ENCODE measurements around the gene KAZN.

The KAZN gene

GRCh38 chr1:14841456-14841855, 243.0 kb downstream of the KAZN start:
- no peak for DNase-seq (ENCODE audit: extremely low read depth, low read depth)
- no peak for TF ChIP-seq CTCF (IDR thresholded peaks at IDR 0.05; ENCODE audit: low read depth, low read length)

GRCh38 chr1:14841951-14842350, 243.5 kb downstream of the KAZN start:
- DNase-seq (ENCODE audit: extremely low read depth, low read depth) = no peak
- TF ChIP-seq CTCF (IDR thresholded peaks at IDR 0.05; ENCODE audit: low read depth, low read length) = no peak

GRCh38 chr1:14842361-14842760, 243.9 kb downstream of the KAZN start:
- no peak for TF ChIP-seq CTCF (IDR thresholded peaks at IDR 0.05; ENCODE audit: low read depth, low read length)
- peak; percentile 69 for DNase-seq (ENCODE audit: extremely low read depth, low read depth)

GRCh38 chr1:14842891-14843290, 244.4 kb downstream of the KAZN start:
- TF ChIP-seq CTCF (IDR thresholded peaks at IDR 0.05; ENCODE audit: low read depth, low read length) = no peak

GRCh38 chr1:14843525-14843924, 245.0 kb downstream of the KAZN start:
- no peak for DNase-seq (ENCODE audit: extremely low read depth, low read depth)
- no peak for TF ChIP-seq CTCF (IDR thresholded peaks at IDR 0.05; ENCODE audit: low read depth, low read length)

More at GRCh38 chr1:14842891-14843290, 244.4 kb downstream of the KAZN start:
- DNase-seq (ENCODE audit: extremely low read depth, low read depth) = peak; percentile 69

GRCh38 chr1:14844356-14844755, 245.9 kb downstream of the KAZN start:
- no peak for DNase-seq (ENCODE audit: extremely low read depth, low read depth)
- no peak for TF ChIP-seq CTCF (IDR thresholded peaks at IDR 0.05; ENCODE audit: low read depth, low read length)

GRCh38 chr1:14844923-14845617, 246.6 kb downstream of the KAZN start:
- TF ChIP-seq CTCF (IDR thresholded peaks at IDR 0.05; ENCODE audit: low read depth, low read length) = no peak
- DNase-seq (ENCODE audit: extremely low read depth, low read depth) = no peak
